Type B pancreatic cell (in vitro differentiated cells): ENCODE data around the gene ENC1. TPM values are rescaled to one million over a fixed set of nuclear protein-coding genes. Genes with fewer than 3 reads are reported as not detected.

ENCODE experiments used
- DNase-seq: peaks from one replicate; pipeline ENCODE4 v3.0.0; 2021; ENCODE audit warnings: mixed read lengths; ENCODE audit not compliant: unreplicated experiment; ENCODE audit errors: extremely low spot score
- H3K27ac Mint-ChIP-seq: 2 replicates; pipeline ENCODE4 v1.8.0; 2021; ENCODE audit warnings: mild to moderate bottlenecking, mixed read lengths
- H3K27me3 Mint-ChIP-seq: 2 replicates; pipeline ENCODE4 v1.8.0; 2021; ENCODE audit warnings: mixed read lengths
- H3K36me3 Mint-ChIP-seq: 2 replicates; pipeline ENCODE4 v1.8.0; 2021; ENCODE audit warnings: mixed read lengths
- H3K4me1 Mint-ChIP-seq: one replicate; pipeline ENCODE4 v1.8.0; 2021; ENCODE audit warnings: mixed read lengths; ENCODE audit not compliant: unreplicated experiment
- H3K4me3 Mint-ChIP-seq: 2 replicates; pipeline ENCODE4 v1.8.0; 2021; ENCODE audit warnings: mild to moderate bottlenecking, mixed read lengths
- H3K9me3 Mint-ChIP-seq: 2 replicates; pipeline ENCODE4 v1.8.0; 2021; ENCODE audit warnings: mixed read lengths
- CTCF ChIP-seq: fragments of 200-600 bp; sonication (generic); conservative IDR thresholded peaks from 2 replicates; pipeline ENCODE4 v1.5.0; 2021; ENCODE audit warnings: antibody characterized with exemption, mild to moderate bottlenecking
- total RNA-seq: library from RNA; stranded (reverse); gene quantifications from 2 replicates; pipeline ENCODE4 v1.2.1, GENCODE V29; 2021; ENCODE audit warnings: low replicate concordance

ENC1 gene
- total RNA-seq, 1 donor from 2014 or later = 83.2 TPM

GRCh38 chr5:74619308-74619707 lies 21.2 kb downstream of the ENC1 start:
- Mint-ChIP-seq H3K4me1 (peaks cover 39% of the 10 kb centered on the region), H3K4me3 (no peak overlapping the region)
- DNase-seq = no peak

GRCh38 chr5:74618106-74618505 lies 22.4 kb downstream of the ENC1 start:
- peaks cover 27% of the 10 kb centered on the region for H3K4me1 Mint-ChIP-seq

More at GRCh38 chr5:74619308-74619707, 21.2 kb downstream of the ENC1 start:
- Mint-ChIP-seq H3K9me3 (peaks cover 4% of the 10 kb centered on the region), H3K27me3 (no peaks in the 10 kb centered on the region), H3K27ac (no peak overlapping the region), H3K36me3 (no peaks in the 10 kb centered on the region)
- TF ChIP-seq CTCF = no peak

GRCh38 chr5:74617202-74617601 lies 23.3 kb downstream of the ENC1 start:
- H3K4me1 Mint-ChIP-seq = peaks cover 27% of the 10 kb centered on the region
- H3K36me3 Mint-ChIP-seq = no peaks in the 10 kb centered on the region
- H3K9me3 Mint-ChIP-seq = peaks cover 4% of the 10 kb centered on the region
- TF ChIP-seq CTCF = no peak
- no peaks in the 10 kb centered on the region for H3K27me3 Mint-ChIP-seq
- DNase-seq = no peak
- H3K27ac Mint-ChIP-seq = peak overlapping the region; percentile 2
- no peak overlapping the region for H3K4me3 Mint-ChIP-seq

More at GRCh38 chr5:74618106-74618505, 22.4 kb downstream of the ENC1 start:
- no peak overlapping the region for H3K4me3 Mint-ChIP-seq
- DNase-seq = no peak
- TF ChIP-seq CTCF = no peak
- H3K27me3 Mint-ChIP-seq = no peaks in the 10 kb centered on the region
- H3K9me3 Mint-ChIP-seq = peaks cover 4% of the 10 kb centered on the region
- H3K36me3 Mint-ChIP-seq = no peaks in the 10 kb centered on the region
- H3K27ac Mint-ChIP-seq = no peak overlapping the region

GRCh38 chr5:74616236-74617146 lies 24.0 kb downstream of the ENC1 start:
- no peak for TF ChIP-seq CTCF
- H3K36me3 Mint-ChIP-seq = no peaks in the 10 kb centered on the region
- DNase-seq = no peak
- H3K4me3 Mint-ChIP-seq = no peak overlapping the region
- peaks cover 33% of the 10 kb centered on the region for H3K4me1 Mint-ChIP-seq
- peaks cover 4% of the 10 kb centered on the region for H3K9me3 Mint-ChIP-seq
- H3K27ac Mint-ChIP-seq = peak overlapping the region; percentile 2
- H3K27me3 Mint-ChIP-seq = no peaks in the 10 kb centered on the region

GRCh38 chr5:74613283-74613682 lies 27.2 kb downstream of the ENC1 start:
- Mint-ChIP-seq H3K27me3 (no peaks in the 10 kb centered on the region), H3K4me3 (no peak overlapping the region), H3K4me1 (peaks cover 38% of the 10 kb centered on the region), H3K9me3 (no peaks in the 10 kb centered on the region), H3K27ac (no peak overlapping the region), H3K36me3 (no peaks in the 10 kb centered on the region)
- DNase-seq = no peak
- TF ChIP-seq CTCF = no peak
